GM06990 (cell line): ENCODE data around the gene ABCC9.
"Not testable (repeated sequence)": the region's sequence is repeated elsewhere in the genome, so short reads cannot be mapped to it uniquely, and the experiment has no call there.

Experiments
- DNase-seq: peaks from one replicate; pipeline ENCODE4 v3.0.0-alpha.2; 2011; ENCODE audit not compliant: insufficient read length; ENCODE audit errors: extremely low read depth
- H3K27me3 ChIP-seq: replicated peaks from 2 replicates; pipeline ENCODE4 v1.6.0; 2011; ENCODE audit warnings: low read length; ENCODE audit not compliant: control insufficient read depth, insufficient read depth
- H3K36me3 ChIP-seq: 2 replicates; pipeline ENCODE4 v1.5.1; 2011; ENCODE audit warnings: low read length; ENCODE audit not compliant: control insufficient read depth, insufficient read depth
- H3K4me3 ChIP-seq: replicated peaks from 2 replicates; pipeline ENCODE4 v1.5.1; 2011; ENCODE audit warnings: low read depth, mild to moderate bottlenecking, control low read depth, low read length
- TF ChIP-seq, protein P1 (sequence below): IDR thresholded peaks from 2 replicates; pipeline ENCODE4 v1.5.1; 2011; ENCODE audit warnings: low read length, control low read depth, mild to moderate bottlenecking, inconsistent platforms; ENCODE audit not compliant: insufficient read depth, poor library complexity, severe bottlenecking

ABCC9 gene

DNA sequence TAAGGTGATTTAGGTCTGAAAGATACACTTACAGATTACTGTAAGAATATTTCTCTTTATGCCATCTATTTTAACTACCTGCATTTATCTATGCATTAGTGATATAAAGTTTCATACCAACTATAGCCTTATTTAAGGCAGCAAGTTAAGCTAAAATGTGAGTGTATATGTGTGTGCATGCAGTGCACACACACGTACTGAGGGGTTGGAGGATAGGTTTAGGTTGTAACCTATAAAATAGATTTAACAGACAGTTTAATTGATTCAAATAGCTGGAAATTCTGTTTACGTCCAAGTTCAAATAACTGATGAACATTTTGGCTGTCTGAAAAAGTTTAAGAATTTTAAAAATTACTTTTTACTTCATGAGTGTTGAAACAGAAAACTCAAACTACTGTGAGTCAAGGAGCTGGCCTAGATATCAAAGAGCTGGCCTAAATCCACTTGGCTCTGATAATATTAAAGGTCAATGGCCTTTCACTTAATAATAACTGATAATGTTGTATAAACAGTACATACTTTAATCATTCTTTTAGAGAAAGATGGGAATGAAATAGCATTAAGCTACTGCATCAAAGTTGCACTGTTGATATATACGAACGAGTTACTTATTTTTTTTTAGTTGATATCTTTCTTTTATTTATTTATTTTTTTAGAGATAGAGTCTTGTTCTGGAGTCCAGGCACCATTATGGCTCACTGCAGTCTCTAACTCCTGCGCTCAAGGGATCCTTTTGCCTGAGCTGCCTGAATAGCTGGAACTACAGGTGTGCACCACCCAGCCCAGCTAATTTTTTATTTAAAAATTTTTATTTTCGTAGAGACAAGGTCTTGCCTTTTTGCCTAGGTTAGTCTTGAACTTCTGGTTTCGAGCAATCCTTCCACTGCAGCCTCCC lies 152.9 kb downstream of the ABCC9 start:
- TF ChIP-seq, protein P1, sequence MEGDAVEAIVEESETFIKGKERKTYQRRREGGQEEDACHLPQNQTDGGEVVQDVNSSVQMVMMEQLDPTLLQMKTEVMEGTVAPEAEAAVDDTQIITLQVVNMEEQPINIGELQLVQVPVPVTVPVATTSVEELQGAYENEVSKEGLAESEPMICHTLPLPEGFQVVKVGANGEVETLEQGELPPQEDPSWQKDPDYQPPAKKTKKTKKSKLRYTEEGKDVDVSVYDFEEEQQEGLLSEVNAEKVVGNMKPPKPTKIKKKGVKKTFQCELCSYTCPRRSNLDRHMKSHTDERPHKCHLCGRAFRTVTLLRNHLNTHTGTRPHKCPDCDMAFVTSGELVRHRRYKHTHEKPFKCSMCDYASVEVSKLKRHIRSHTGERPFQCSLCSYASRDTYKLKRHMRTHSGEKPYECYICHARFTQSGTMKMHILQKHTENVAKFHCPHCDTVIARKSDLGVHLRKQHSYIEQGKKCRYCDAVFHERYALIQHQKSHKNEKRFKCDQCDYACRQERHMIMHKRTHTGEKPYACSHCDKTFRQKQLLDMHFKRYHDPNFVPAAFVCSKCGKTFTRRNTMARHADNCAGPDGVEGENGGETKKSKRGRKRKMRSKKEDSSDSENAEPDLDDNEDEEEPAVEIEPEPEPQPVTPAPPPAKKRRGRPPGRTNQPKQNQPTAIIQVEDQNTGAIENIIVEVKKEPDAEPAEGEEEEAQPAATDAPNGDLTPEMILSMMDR, result no peak
- no peaks in the 10 kb centered on the region for H3K36me3 ChIP-seq
- DNase-seq, result no peak
- H3K27me3 ChIP-seq, result no peaks in the 10 kb centered on the region
- no peak overlapping the region for H3K4me3 ChIP-seq

DNA sequence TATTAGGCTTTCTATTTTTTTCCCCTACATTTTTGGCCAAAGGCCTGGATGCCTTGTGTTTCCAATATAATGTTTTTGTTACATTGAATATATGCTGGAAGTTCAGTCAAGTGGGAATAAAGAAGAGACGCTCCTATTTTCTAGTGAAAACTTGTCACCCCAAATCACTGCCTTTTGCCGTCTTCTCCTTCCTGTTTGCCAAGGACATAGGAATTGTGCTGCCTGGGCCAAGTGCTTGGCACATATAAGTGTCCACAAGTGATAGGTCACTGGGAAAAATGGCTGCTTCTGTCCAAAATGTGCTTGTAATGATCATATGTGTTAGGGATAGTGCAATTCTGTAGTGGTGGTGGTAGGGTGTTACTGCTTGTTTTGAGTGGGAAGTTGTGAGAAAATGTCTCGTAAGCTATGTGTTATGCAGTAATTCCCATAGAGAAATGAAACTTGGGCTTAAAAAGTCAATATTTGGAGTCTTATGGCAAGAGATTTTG lies 155.1 kb downstream of the ABCC9 start:
- TF ChIP-seq, protein P1, result no peak
- Histone ChIP-seq H3K27me3 (no peaks in the 10 kb centered on the region), H3K4me3 (no peak overlapping the region), H3K36me3 (no peaks in the 10 kb centered on the region)
- DNase-seq, result no peak

DNA sequence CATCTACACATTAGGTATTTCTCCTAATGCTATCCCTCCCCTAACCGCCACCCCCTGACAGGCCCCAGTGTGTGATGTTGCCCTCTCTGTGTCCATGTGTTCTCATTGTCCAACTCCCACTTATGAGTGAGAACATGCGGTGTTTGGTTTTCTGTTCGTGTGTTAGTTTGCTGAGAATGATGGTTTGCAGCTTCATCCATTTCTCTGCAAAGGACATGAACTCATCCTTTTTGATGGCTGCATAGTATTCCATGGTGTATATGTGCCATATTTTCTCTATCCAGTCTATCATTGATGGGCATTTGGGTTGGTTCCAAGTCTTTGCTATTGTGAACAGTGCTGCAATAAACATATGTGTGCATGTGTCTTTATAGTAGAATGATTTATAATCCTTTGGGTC lies 158.5 kb downstream of the ABCC9 start:
- not testable (repeated sequence) for H3K4me3 ChIP-seq, H3K27me3 ChIP-seq, DNase-seq, H3K36me3 ChIP-seq

DNA sequence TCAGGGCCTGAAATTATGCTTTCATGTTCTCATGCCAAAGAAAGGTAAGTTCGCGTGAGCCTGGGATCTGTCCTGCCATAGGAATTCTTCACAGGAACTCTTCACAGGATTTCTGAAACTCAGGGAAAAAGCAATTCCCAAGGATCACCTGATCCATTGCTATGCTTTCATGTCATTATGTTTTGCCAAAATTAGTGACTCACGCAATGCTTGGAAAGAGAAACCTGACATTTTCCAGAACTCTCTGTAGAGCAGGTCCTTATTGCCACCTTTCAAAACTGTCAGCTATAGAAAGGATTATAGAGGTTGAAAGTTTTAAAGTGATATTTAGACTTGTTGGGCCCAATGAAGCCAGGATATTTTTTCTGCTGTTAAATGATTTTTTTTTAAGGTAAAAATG lies 160.4 kb downstream of the ABCC9 start:
- no peak overlapping the region for H3K4me3 ChIP-seq
- no peaks in the 10 kb centered on the region; the same call in 1 of the 2 replicates for H3K27me3 ChIP-seq
- DNase-seq, result no peak
- H3K36me3 ChIP-seq, result no peaks in the 10 kb centered on the region
- TF ChIP-seq, protein P1, result no peak

DNA sequence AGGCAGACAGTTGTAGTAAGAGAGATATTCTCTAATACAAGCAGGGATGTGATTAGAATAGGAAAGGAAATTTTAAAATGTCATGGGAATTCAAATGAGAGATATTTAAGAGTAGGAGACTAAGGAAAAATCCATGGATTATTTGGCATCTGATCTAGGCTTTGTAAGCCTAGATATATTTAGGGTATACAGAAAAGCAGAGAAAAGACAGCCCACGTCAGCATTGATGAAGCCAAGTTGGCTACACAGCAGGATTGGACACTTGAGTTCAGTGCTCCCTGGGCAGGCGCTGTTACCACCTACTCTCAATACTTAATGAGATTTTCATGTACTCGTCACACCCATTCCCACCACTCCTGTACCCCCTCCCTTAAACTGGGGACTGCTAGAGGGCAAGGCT lies 165.1 kb downstream of the ABCC9 start:
- Histone ChIP-seq H3K4me3 (no peak overlapping the region), H3K27me3 (no peaks in the 10 kb centered on the region; the same call in 1 of the 2 replicates), H3K36me3 (no peaks in the 10 kb centered on the region)
- DNase-seq, result no peak
- TF ChIP-seq, protein P1, result no peak

DNA sequence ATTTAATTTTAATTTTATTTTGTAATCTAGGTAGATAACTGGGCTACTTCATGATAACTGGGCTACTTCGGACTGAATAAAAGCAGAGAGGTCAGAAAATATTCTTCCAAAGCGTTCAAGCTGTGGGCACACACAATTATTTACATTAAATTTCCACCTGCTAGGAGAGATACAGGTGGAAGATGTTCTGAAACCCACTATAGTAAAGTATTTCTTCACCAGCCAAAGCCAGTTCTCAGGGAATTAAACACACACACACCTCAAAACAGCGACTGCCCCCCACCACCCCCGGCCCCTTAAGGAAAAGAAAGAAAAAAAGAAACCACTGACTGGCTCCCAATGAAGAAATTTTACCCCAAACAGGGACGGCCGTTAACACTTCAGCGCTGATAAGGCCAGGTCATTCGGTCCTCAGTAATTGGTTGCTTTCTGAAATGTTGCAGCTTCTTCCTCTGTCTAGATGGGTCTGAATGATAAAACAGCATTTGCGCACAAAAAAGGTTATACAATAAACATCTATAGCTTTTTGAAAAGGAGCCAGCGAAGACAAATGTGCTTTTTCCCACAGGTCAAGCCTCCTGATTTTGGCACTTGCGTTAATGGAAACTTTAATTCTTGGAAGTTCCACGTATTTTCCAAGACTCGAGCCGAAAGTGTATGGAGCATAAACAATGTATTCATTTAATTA lies 165.9 kb downstream of the ABCC9 start:
- Histone ChIP-seq H3K4me3 (no peak overlapping the region), H3K27me3 (no peaks in the 10 kb centered on the region; the same call in 1 of the 2 replicates), H3K36me3 (no peaks in the 10 kb centered on the region)
- TF ChIP-seq, protein P1, result no peak
- DNase-seq, result no peak
